Aorta (tissue), 5 donors: Measurements from ENCODE around the gene SPRING1. TPM values are rescaled to one million over a fixed set of nuclear protein-coding genes. Genes with fewer than 3 reads are reported as not detected.
A peak's percentile ranks its signal among the peaks of the same experiment; 100 is the strongest.

Experiments
- ATAC-seq: fragments of 200-7000 bp; cut with Tn5 transposase; one replicate; pipeline ENCODE4 v1.9.1; 2022; ENCODE audit warnings: moderate library complexity; ENCODE audit not compliant: low FRiP score
- DNase-seq, 2 donors: peaks; one replicate each; pipeline ENCODE4 v3.0.0-alpha.2; 2020
- H3K27ac ChIP-seq, 2 donors: one replicate each; pipeline ENCODE4 v1.5.1; 2013; ENCODE audit warnings: low read length in 2 of 2, mild to moderate bottlenecking in 2 of 2, moderate library complexity in 2 of 2, control low read depth in 1 of 2, inconsistent platforms in 1 of 2, low read depth in 1 of 2
- H3K27me3 ChIP-seq, 2 donors: one replicate each; pipeline ENCODE4 v1.6.1; 2013; ENCODE audit warnings: control low read depth in 1 of 2, low read length in 1 of 2, mild to moderate bottlenecking in 1 of 2, moderate library complexity in 1 of 2; ENCODE audit not compliant: insufficient read depth in 2 of 2, control insufficient read depth in 1 of 2
- H3K36me3 ChIP-seq, 2 donors: one replicate each; pipeline ENCODE4 v1.6.1; 2013; ENCODE audit warnings: control low read depth in 1 of 2, low read length in 1 of 2, mild to moderate bottlenecking in 1 of 2; ENCODE audit not compliant: insufficient read depth in 2 of 2, control insufficient read depth in 1 of 2
- H3K4me1 ChIP-seq, 2 donors: one replicate each; pipeline ENCODE4 v1.6.1; 2013; ENCODE audit warnings: low read length in 2 of 2, control low read depth in 1 of 2, mild to moderate bottlenecking in 1 of 2, moderate library complexity in 1 of 2; ENCODE audit not compliant: insufficient read depth in 2 of 2, control insufficient read depth in 1 of 2
- H3K4me3 ChIP-seq, 2 donors: one replicate each; pipeline ENCODE4 v1.5.1; 2013; ENCODE audit warnings: low read length in 2 of 2, control low read depth in 1 of 2, mild to moderate bottlenecking in 1 of 2
- H3K9me3 ChIP-seq: one replicate; pipeline ENCODE4 v1.6.1; 2013; ENCODE audit warnings: mild to moderate bottlenecking, low read length; ENCODE audit not compliant: control insufficient read depth
- WGBS, 2 donors: extraction: QIAGEN DNeasy Blood & Tissue Kit; methylation state at CpG; one replicate each; pipeline ENCODE4 v1.1.7; 2013; 5-methylcytosine and 5-hydroxymethylcytosine counted together
- intact Hi-C, 2 donors: fragments of 100-400 bp; cut with DNase I; formaldehyde crosslinking; loops; one replicate each; pipeline versions ENCODE4 v1.14.2 to v1.15.0; 2022
- polyA plus RNA-seq, 2 donors: library from polyadenylated mRNA; stranded (reverse); fragments of 200-250 nt; gene quantifications; one replicate each; pipeline ENCODE4 v1.2.3, GENCODE V29; 2013
- total RNA-seq, 2 donors: library from RNA; stranded (reverse); fragmentation: NEBNext Ultra II Directional; extraction: Animal tissue kit (Norgen Biotek cat#: 25700); gene quantifications; one replicate each; pipeline ENCODE4 v1.2.1, GENCODE V29; 2021
- donor health status: healthy with polysubstance abuse.
- donor health status: Bipolar disorder and iron deficiency.
- donor health status: DM: no; HTN: no; CAD: no.
- donor health status: DM: no; HTN: no; CAD: no.
- donor health status: DM: yes; HTN: yes; CAD: no.

Gene SPRING1
- total and polyA plus RNA-seq, 4 donors = 12.7 to 18.9 (median 15.2) TPM

DNA sequence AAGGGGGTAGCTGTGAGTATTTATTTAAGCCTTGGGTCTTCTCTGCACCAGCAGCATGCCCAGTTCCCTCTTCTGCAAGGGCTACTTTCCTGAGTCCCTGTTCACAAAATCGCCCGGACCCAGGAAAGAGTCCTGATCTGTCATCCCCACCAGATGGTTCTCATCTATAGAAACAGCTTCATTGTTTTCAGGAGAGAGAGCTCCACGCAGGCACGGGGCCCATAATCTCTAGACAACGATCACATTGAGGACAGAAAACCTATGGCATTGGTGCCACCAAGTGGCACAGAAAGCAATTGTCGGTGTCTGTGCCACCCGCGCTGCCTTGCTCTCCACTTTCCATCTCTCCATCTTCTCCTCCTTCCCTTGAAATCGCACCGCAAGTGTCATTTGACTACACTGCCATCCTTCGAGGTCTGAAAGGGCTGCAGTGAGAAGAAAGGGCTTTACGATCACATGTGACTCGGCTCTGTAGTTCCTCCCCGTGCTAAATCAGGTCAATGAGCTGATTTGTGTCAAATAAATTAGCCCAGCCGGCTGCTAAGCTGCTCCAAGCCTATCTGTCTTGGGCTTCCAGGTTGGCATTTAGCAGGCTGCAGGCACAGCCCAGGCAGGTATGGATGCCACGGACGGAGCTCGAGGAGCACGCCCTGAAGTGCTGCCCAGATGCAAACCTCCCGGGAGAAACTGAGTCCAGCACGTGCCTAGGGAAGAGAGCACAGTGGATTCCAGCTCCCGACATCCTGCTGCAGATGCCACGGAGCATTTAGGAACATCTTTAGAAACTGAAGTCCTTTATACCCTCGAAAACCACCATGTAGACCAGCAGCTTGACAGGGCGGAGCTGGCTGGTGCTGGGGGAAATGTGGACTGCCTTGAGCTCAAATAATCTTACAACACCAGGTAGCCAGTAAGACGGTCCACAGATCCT is 28.8 kb downstream of the SPRING1 start:
- DNase-seq (peak in 1 of 2 donors; percentile 67), ATAC-seq (peak; percentile 81)
- 15% methylated on average over 26 of the region's 26 CpGs for WGBS, 2 donors
- no peaks in the 10 kb centered on the region for H3K27me3 ChIP-seq
- no peaks in the 10 kb centered on the region for H3K4me1 ChIP-seq
- no peaks in the 10 kb centered on the region for H3K36me3 ChIP-seq
- intact Hi-C loops = loop anchor here (5.0 to 10.0 kb wide), 3 partner anchors 173 to 714 kb away; partner anchors contain the start of gene HRK (in 1 of the 2)
- no peaks in the 10 kb centered on the region for H3K9me3 ChIP-seq
- no peak overlapping the region for H3K27ac ChIP-seq
- H3K4me3 ChIP-seq = no peak overlapping the region

DNA sequence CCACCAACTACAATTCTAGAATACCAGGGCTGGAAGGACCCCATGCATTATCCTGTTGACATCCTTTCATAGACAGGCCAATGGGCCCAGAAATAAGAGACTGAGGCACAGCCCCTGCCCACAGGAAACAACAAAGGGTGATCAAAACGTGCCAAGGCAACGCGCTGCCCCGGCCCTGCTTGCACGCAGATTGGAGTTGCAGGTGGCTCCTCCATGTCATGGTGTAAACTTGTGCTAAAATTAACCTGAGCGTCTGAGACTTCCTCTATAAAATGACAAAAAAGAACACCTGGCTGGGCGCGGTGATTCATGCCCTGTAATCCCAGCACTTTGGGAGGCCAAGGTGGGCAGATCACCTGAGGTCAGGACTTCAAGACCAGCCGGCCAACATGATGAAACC is 30.1 kb downstream of the SPRING1 start:
- intact Hi-C loops = loop anchor here (5.0 to 10.0 kb wide), 3 partner anchors 175 to 713 kb away; partner anchors contain the start of gene HRK (in 1 of the 2)
- WGBS, 2 donors = 92 to 96% methylated on average over 9 of the region's 9 CpGs
- Histone ChIP-seq H3K36me3 (no peaks in the 10 kb centered on the region), H3K9me3 (no peaks in the 10 kb centered on the region), H3K4me1 (no peaks in the 10 kb centered on the region), H3K27me3 (no peaks in the 10 kb centered on the region), H3K27ac (no peak overlapping the region), H3K4me3 (no peak overlapping the region)
- ATAC-seq = no peak
- DNase-seq = no peak

DNA sequence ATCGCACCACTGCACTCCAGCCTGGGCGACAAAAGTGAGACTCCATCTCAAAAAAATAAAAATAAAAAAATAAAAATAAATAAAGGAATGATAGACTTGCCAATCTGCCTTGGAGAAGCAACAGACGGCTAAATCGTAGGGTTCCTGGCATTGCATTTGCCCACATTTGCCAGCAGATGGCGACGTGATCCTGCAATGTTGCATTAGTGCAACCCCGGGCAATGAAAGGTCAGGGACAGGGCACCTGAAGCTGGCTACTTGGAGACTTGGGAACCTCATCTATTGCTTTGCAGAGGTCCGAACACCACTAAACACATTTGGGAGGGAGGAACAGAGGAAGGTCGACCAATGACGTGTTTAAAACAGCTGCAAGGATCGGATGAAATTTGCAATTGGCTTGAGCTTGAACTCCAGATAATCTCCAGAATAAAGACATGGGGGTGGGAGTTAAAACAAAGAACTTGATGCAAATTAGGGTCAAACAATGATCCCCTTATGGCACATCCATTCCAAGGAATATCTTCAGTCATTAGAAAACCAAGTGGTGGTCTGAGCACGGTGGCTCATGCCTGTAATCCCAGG is 34.6 kb downstream of the SPRING1 start:
- Histone ChIP-seq H3K9me3 (no peaks in the 10 kb centered on the region), H3K27me3 (no peaks in the 10 kb centered on the region), H3K4me3 (no peak overlapping the region), H3K36me3 (no peaks in the 10 kb centered on the region), H3K4me1 (no peaks in the 10 kb centered on the region), H3K27ac (no peak overlapping the region)
- ATAC-seq (no peak), DNase-seq (peak; percentile 70 to 84)
- WGBS, 2 donors = 27 to 28% methylated on average over 12 of the region's 12 CpGs
- intact Hi-C loops = loop anchor here in 1 of 2 donors (1.0 to 10.0 kb wide), 2 partner anchors 179 to 709 kb away; no protein-coding TSS in a partner anchor

DNA sequence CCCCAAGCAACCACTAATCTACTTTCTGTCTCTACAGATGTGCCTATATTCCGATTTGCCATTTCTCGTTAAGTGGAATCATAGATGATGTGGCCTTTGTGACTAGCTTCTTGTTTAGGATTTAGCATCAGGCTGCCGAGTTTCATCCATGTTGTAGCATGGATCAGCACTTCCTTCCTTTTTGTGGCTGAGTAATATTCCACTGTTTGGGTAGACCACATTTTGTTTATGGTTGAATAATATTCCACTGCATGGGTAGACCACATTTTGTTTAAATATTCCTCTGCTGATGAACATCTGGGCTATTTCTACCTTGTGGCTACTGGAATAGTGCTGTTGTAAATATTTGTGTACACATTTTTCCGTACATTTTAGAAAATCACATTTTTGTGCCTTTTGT is 36.4 kb downstream of the SPRING1 start:
- DNase-seq = no peak
- Histone ChIP-seq H3K4me1 (no peaks in the 10 kb centered on the region), H3K27me3 (no peaks in the 10 kb centered on the region), H3K4me3 (no peak overlapping the region), H3K9me3 (no peaks in the 10 kb centered on the region), H3K27ac (no peak overlapping the region), H3K36me3 (no peaks in the 10 kb centered on the region)
- ATAC-seq = no peak
- intact Hi-C loops = loop anchor here in 1 of 2 donors (10.0 kb wide), 1 partner anchor 707 kb away; no protein-coding TSS in a partner anchor
- 95 to 97% methylated on average over 4 of the region's 4 CpGs for WGBS, 2 donors

DNA sequence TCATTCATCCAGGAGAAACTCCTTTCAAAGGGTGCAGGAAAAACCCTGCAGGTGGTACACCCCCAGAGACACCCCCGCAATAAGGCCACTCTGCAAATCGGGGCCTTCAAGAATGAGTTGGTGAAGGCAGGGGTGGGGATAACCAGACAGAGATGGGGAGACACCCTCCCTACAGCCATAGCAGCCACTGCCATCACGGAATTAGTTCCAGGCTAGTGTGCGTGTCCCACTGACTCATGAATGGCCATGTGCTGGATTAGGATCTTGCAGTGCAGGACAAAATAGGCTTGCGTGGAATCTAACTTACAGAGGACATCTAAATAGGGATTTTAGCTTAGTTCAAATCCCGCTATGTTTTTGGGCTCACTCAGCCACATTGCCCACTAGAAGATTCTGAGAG is 37.8 kb downstream of the SPRING1 start:
- H3K27me3 ChIP-seq = no peaks in the 10 kb centered on the region
- H3K4me3 ChIP-seq = no peak overlapping the region
- DNase-seq (no peak), ATAC-seq (no peak)
- intact Hi-C loops = loop anchor here in 1 of 2 donors (10.0 kb wide), 1 partner anchor 705 kb away; no protein-coding TSS in a partner anchor
- H3K27ac ChIP-seq = no peak overlapping the region
- H3K36me3 ChIP-seq = no peaks in the 10 kb centered on the region
- 92 to 96% methylated on average over 6 of the region's 6 CpGs for WGBS, 2 donors
- H3K9me3 ChIP-seq = no peaks in the 10 kb centered on the region
- H3K4me1 ChIP-seq = no peaks in the 10 kb centered on the region

DNA sequence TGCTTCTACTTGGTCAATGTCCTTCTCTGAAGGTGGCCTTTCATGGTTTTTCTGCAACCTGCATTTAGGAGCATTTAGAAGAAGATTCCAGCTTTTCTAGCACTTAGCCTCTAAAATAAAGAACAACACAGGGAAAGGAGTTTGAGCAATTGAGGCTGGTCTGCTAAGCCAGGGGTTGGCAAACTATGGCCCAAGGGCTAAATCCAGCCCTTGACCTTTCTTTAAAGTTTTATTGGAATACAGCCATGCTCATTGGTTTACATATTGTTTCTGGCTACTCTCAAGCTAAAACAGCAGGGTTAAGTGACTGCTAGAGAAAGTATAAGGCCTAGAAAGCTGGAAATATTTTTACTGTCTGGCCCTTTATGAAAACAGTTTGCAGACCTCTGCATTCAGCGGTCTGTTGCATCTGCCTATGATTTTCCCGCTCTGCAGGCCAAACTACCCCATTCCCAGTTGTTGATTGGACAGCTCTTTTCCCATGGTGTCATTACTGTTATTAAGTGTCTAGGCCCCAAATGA is 39.3 kb downstream of the SPRING1 start:
- Histone ChIP-seq H3K36me3 (no peaks in the 10 kb centered on the region), H3K27me3 (no peaks in the 10 kb centered on the region), H3K4me3 (no peak overlapping the region), H3K27ac (no peak overlapping the region), H3K4me1 (no peaks in the 10 kb centered on the region), H3K9me3 (no peaks in the 10 kb centered on the region)
- 36 to 46% methylated on average over 2 of the region's 2 CpGs for WGBS, 2 donors
- intact Hi-C loops = no loop called here
- no peak for DNase-seq
- ATAC-seq = no peak

DNA sequence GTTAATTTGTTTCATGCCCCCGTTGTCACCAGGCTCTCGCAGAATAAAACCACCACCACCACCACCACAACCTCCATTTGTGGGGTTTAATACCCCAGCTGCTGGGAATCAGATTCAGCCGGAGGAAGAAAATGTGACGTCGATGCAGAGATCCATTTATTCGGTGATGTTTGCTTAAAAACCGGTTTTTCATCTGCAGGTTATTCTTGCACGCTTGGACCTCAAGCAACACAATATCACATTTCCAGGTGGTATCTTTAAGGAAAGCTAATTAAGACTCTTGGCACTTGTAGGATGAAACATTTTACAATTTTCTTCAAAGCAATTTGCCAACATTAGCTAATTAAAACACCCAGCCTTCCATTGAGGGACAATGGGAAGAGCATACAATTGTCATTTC is 39.8 kb downstream of the SPRING1 start:
- Histone ChIP-seq H3K4me3 (no peak overlapping the region), H3K4me1 (no peaks in the 10 kb centered on the region), H3K9me3 (no peaks in the 10 kb centered on the region), H3K36me3 (no peaks in the 10 kb centered on the region), H3K27me3 (no peaks in the 10 kb centered on the region), H3K27ac (no peak overlapping the region)
- DNase-seq (no peak), ATAC-seq (no peak)
- WGBS, 2 donors = 92 to 94% methylated on average over 8 of the region's 8 CpGs
- intact Hi-C loops = no loop called here

DNA sequence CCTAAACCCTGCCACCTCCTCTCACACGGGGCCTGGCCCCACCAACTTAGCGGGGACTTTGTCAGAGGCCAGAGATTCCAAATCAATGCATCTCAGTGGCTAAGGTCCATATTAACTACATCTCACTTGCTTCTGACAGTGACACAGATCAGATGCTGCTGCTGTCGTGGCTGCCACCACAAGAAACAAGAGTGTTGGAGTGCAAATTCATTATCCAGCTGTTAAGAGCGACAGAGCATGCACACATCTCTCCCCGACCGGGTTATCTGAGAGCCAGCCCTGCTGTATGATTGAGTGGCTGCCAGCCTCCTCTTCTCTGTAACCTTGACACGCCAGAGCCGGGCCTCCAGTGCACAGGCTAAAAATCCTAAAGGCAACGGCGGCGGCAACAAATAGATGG is 40.2 kb downstream of the SPRING1 start:
- Histone ChIP-seq H3K9me3 (no peaks in the 10 kb centered on the region), H3K4me1 (no peaks in the 10 kb centered on the region), H3K36me3 (no peaks in the 10 kb centered on the region), H3K27ac (no peak overlapping the region), H3K27me3 (no peaks in the 10 kb centered on the region), H3K4me3 (no peak overlapping the region)
- WGBS, 2 donors = 89 to 91% methylated on average over 11 of the region's 11 CpGs
- no peak for ATAC-seq
- DNase-seq = no peak
- intact Hi-C loops = no loop called here
